HG03095 (cell line): ENCODE measurements around the gene TECTA.
"Not testable (repeated sequence)": the region's sequence is repeated elsewhere in the genome, so short reads cannot be mapped to it uniquely, and the experiment has no call there.

ENCODE experiments used
- ATAC-seq: cut with Tn5 transposase; IDR thresholded peaks from one replicate; pipeline ENCODE4 v1.9.1; 2021; ENCODE audit warnings: moderate library complexity; ENCODE audit not compliant: unreplicated experiment

TECTA gene

GRCh38 chr11:121091492-121092152 is 9.4 kb upstream of the TECTA start:
- ATAC-seq: no peak

DNA sequence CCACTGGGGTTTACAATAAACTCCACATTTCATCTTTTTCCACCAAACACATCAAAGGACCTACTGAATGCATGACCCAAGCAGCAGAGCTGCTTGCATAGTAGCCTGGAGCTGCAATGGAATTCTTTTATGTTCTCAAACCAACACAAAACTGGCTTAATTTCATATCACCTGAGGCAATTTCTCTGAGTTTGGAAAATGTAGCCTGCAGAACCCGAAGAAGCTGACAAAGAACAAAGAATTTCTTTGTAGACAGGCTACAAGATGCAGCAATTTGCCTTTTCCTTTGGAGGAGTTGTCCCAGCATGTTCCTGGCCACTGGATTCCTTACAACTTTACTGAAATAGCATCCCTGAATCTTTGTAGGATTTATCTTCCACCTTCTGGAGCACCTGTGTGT is 5.5 kb upstream of the TECTA start:
- no peak for ATAC-seq

GRCh38 chr11:121099364-121099763 is 1.7 kb upstream of the TECTA start:
- ATAC-seq: no peak

- ATAC-seq: no peak
Measured at GRCh38 chr11:121099885-121100284, 1.2 kb upstream of the TECTA start.

GRCh38 chr11:121104312-121104762 is 3.3 kb downstream of the TECTA start:
- no peak for ATAC-seq

DNA sequence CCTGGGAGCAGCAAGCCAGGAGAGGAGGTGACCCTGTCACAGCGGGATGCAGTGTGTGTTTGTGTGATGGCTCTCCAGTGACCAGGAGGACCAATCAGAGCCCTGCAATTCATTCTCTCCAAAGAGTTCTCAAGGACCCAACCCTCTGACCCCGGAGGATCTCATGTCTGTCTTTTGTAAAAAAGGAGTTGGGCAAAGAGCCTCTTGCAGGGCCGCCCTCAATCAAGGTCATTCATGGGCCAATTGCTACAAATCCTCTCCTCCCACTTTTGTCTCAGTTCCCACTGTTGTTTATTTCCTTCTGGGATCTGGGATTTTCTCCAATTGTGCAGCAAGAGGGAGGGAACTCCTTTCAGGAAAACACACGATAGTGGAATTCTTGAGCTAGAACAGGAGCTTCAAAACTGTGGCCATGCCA is 4.0 kb downstream of the TECTA start:
- ATAC-seq: no peak

DNA sequence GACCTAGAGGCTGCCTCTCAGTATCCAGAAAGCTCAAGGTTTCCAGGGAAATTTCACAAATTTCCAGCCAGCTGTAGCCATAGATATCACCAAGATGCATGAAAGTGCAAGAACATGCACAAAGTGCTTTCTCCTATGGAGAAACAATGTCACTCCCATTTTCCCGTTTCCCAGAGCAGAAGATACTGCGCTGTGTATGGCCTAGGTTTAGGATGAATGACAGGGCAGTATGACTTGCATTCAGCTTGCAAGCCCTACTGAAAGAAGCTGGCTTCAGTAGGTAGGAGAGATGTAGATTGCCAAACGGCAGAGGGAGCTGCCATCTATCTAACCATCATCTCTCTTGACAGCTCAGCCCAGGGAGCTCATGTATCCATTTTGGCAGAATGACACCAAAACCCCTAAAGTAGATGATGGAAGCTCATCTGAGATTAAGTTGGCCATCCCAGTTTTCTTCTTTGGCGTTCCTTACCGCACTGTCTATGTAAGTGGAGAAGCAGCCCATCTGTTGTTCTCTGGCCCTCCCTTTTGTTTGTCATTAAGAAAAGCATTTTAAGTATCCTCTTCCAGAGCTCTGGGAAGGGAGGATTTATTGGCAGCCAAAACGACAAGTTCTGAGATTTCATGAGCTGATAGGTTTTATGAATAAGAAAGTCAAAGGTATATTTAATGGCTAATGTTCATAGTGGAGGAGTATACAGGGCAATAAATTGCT is 4.6 kb downstream of the TECTA start:
- no peak for ATAC-seq

- ATAC-seq: no peak
Measured at GRCh38 chr11:121106812-121107211, 5.8 kb downstream of the TECTA start.

- ATAC-seq: no peak
Measured at GRCh38 chr11:121108413-121108812, 7.4 kb downstream of the TECTA start.

DNA sequence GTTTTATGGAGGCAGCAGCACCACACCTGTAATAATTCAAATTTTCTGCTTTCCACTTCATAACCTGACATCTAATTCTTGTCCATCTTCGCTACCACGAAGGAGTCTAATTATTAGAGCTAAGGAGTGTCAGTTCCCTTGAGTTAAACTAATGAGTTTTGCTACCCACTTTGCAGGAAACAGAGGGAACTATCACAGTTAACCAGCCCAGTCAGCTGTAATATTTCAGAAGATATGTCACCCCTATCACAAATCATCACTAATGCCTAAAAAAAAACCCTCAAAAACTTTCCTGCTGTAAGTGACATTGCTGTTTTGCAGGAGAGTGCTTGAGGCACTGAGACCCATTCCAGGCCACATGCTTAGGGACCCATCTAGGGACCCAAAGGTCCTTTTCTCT is 8.4 kb downstream of the TECTA start:
- ATAC-seq: no peak

DNA sequence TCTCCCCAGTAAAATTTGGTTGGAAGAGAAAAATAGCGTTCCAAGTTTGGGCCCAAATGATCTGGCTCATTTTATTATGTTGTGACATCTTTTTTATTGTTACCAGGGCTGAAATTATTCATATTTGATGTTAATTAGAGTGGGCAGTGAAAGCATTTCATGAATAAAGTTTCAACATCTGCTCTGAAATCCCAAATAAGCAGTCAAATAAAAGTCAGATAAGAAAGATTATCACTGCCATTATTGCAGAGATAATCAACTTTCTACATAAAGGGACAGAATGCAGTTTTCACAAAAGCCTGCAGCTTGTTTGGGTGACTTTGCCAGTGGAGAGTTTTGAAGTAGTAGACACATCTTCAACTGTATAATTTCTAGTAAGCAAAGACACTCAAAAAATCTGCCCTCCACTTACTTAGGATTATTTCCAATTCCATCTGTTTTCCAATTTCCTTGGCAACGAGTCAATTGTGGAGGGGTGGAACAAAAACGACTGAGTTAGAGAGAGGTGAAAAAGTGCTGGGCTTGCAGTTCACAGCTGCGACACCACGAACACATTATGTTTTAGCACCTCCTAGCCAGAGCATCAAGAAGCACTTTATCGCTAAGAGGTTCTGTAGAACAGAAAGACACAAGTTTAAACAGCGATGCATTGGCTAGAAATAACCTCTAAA is 9.0 kb downstream of the TECTA start:
- ATAC-seq: no peak

GRCh38 chr11:121110871-121111724 is 10.1 kb downstream of the TECTA start:
- no peak for ATAC-seq

- no peak for ATAC-seq
Measured at GRCh38 chr11:121112498-121113455, 11.7 kb downstream of the TECTA start.

- no peak for ATAC-seq
Measured at GRCh38 chr11:121113611-121114010, 12.6 kb downstream of the TECTA start.

DNA sequence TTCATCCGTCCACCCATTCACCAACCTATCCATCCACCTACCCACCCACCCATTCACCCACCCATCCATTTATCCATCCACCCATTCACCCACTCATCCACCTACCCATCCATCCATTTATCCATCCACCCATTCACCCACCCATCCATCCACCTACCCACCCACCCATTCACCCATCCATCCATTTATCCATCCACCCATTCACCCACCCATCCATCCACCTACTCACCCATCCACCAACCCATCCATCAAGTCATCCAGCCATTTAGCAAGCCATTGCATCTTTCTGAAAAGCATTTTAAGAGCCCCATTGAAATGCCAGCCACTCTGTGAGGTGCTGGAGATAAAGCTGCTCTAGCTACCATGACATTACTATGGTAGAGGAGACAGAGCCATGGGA is 14.0 kb downstream of the TECTA start:
- ATAC-seq: not testable (repeated sequence)

- no peak for ATAC-seq
Measured at GRCh38 chr11:121117788-121118187, 16.7 kb downstream of the TECTA start.

DNA sequence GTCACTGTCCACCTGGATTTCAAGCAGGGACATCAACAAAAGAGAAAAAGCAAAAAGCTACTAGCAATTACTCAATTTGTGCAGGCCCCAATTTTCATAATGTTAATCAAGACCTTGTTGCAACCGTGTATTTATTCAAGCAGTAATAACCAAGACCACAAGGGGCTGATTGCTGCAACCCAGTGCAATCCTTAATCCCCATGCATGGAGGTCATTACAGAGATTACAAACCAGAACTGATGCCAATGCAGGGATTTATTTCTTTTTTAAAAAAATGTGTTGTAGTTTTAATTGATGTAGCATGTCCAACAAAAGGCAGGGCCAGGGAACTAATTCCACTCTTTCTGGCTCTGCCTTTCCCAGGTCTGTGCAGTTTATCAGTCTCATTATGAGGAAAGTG is 18.4 kb downstream of the TECTA start:
- no peak for ATAC-seq

- no peak for ATAC-seq
Measured at GRCh38 chr11:121122328-121122727, 21.3 kb downstream of the TECTA start.

GRCh38 chr11:121123496-121124069 is 22.5 kb downstream of the TECTA start:
- ATAC-seq: no peak

GRCh38 chr11:121127809-121128208 is 26.8 kb downstream of the TECTA start:
- ATAC-seq: no peak
